ENCODE results near the gene CACNA1I.

CACNA1I gene

GRCh38 chr22:39705386-39705785 is 134.8 kb downstream of the CACNA1I start:
- TF ChIP-seq REST (IDR thresholded peaks at IDR 0.05; ENCODE audit: low read depth), result no peak
- TF ChIP-seq MAX (IDR thresholded peaks at IDR 0.05), result no peak
- TF ChIP-seq CREB1 (IDR thresholded peaks at IDR 0.05; ENCODE audit: low read depth), result no peak
- TF ChIP-seq USF1 (IDR thresholded peaks at IDR 0.05), result no peak
- TF ChIP-seq ZBTB7A (IDR thresholded peaks at IDR 0.05; ENCODE audit: low read depth), result no peak
- TF ChIP-seq EGR1 (IDR thresholded peaks at IDR 0.05), result no peak
- TF ChIP-seq TEAD4 (IDR thresholded peaks at IDR 0.05), result no peak
- TF ChIP-seq TAF1 (IDR thresholded peaks at IDR 0.05; ENCODE audit: low read depth), result no peak
- TF ChIP-seq TCF12 (IDR thresholded peaks at IDR 0.05; ENCODE audit: low read depth), result no peak
- TF ChIP-seq EP300 (IDR thresholded peaks at IDR 0.05; ENCODE audit: borderline replicate concordance), result no peak

- TF ChIP-seq EGR1 (IDR thresholded peaks at IDR 0.05), result no peak
- TF ChIP-seq ZBTB7A (IDR thresholded peaks at IDR 0.05; ENCODE audit: low read depth), result no peak
- no peak for TF ChIP-seq TEAD4 (IDR thresholded peaks at IDR 0.05)
- TF ChIP-seq MAX (IDR thresholded peaks at IDR 0.05), result no peak
- TF ChIP-seq CEBPB (IDR thresholded peaks at IDR 0.05), result no peak
- TF ChIP-seq RAD21 (IDR thresholded peaks at IDR 0.05; ENCODE audit: low read depth), result no peak
- no peak for TF ChIP-seq USF1 (IDR thresholded peaks at IDR 0.05)
- TF ChIP-seq NFIC (IDR thresholded peaks at IDR 0.05), result no peak
- no peak for TF ChIP-seq REST (IDR thresholded peaks at IDR 0.05; ENCODE audit: low read depth)
- no peak for TF ChIP-seq TAF1 (IDR thresholded peaks at IDR 0.05; ENCODE audit: low read depth)
- no peak for TF ChIP-seq EP300 (IDR thresholded peaks at IDR 0.05; ENCODE audit: borderline replicate concordance)
- no peak for TF ChIP-seq TCF12 (IDR thresholded peaks at IDR 0.05; ENCODE audit: low read depth)
These were observed 136.0 kb downstream of the CACNA1I start for GRCh38 chr22:39706376-39707140.

- TF ChIP-seq TEAD4 (IDR thresholded peaks at IDR 0.05) (no peak), FOXM1 (IDR thresholded peaks at IDR 0.05; ENCODE audit: borderline replicate concordance, low read depth) (no peak), CREB1 (IDR thresholded peaks at IDR 0.05; ENCODE audit: low read depth) (no peak)
These were observed 136.8 kb downstream of the CACNA1I start for GRCh38 chr22:39707351-39707750.

GRCh38 chr22:39707816-39708215 is 137.3 kb downstream of the CACNA1I start:
- TF ChIP-seq RAD21 (IDR thresholded peaks at IDR 0.05; ENCODE audit: low read depth) (no peak), EP300 (IDR thresholded peaks at IDR 0.05; ENCODE audit: borderline replicate concordance) (no peak), USF1 (IDR thresholded peaks at IDR 0.05) (no peak), REST (IDR thresholded peaks at IDR 0.05; ENCODE audit: low read depth) (no peak), FOXM1 (IDR thresholded peaks at IDR 0.05; ENCODE audit: borderline replicate concordance, low read depth) (no peak)

Data from Ishikawa (cell line).